GM12878 (cell line): ENCODE results near the gene EPX. TPM values are rescaled to one million over a fixed set of nuclear protein-coding genes. Genes with fewer than 3 reads are reported as not detected.

Experiments
- ATAC-seq: fragments of 200-7000 bp; cut with Tn5 transposase; 3 replicates; pipeline ENCODE4 v1.9.1; 2020; ENCODE audit warnings: mild to moderate bottlenecking, moderate library complexity
- BruUV-seq: library from RNA; stranded (reverse); fragments of 400-500 nt; replicated peaks from 2 replicates; lab custom pipeline; 2021; lab: Mats Ljungman, UMichigan
- CTCF ChIA-PET: fragments of 300-600 bp; sonication (Branson Sonifier 250); formaldehyde crosslinking; extraction: SDS; loops from one replicate; lab custom pipeline; 2021; ENCODE audit warnings: inconsistent platforms; lab: Yijun Ruan, JAX
- POLR2A ChIA-PET: fragments of 350-600 bp; formaldehyde crosslinking; extraction: SDS; loops from one replicate; lab custom pipeline; 2021; ENCODE audit warnings: inconsistent platforms; lab: Charles Lee
- RAD21 ChIA-PET: fragments of 300-600 bp; sonication (Branson Sonifier 250); formaldehyde crosslinking; loops from one replicate; lab custom pipeline; 2023; ENCODE audit warnings: antibody characterized with exemption; ENCODE audit not compliant: unreplicated experiment; lab: Charles Lee
- SMC1A ChIA-PET: fragments of 300-600 bp; sonication (Branson Sonifier 250); formaldehyde crosslinking; loops from one replicate; lab custom pipeline; 2023; ENCODE audit not compliant: unreplicated experiment, uncharacterized antibody; lab: Charles Lee
- DNase-seq: peaks from one replicate; pipeline ENCODE4 v3.0.0-alpha.2; 2011; ENCODE audit warnings: low read depth, low spot score
- FAIRE-seq: peaks from 3 replicates; lab custom pipeline; 2011; peaks lifted over from hg19 to GRCh38; lab: Jason Lieb, UNC
- H2AFZ ChIP-seq: 2 replicates; pipeline ENCODE4 v1.6.0; 2011; ENCODE audit warnings: low read depth, low read length, control low read depth; ENCODE audit not compliant: control insufficient read depth
- H3K27ac ChIP-seq: 2 replicates; pipeline ENCODE4 v1.5.1; 2011; ENCODE audit warnings: control low read depth; ENCODE audit not compliant: control insufficient read depth, insufficient read depth
- H3K27me3 ChIP-seq, 2 experiments: replicated peaks in 1 of 2; 2 replicates each; pipeline versions ENCODE4 v1.6.0 to v1.6.1; 2011; ENCODE audit warnings: low read length in 1 of 2; ENCODE audit not compliant: control insufficient read depth in 2 of 2, insufficient read depth in 2 of 2
- H3K36me3 ChIP-seq, 2 experiments: 2 replicates each; pipeline ENCODE4 v1.5.1; 2011; ENCODE audit warnings: low read length in 1 of 2; ENCODE audit not compliant: control insufficient read depth in 2 of 2, insufficient read depth in 2 of 2
- H3K4me1 ChIP-seq: 2 replicates; pipeline ENCODE4 v1.6.1; 2011; ENCODE audit warnings: mild to moderate bottlenecking, low read length, moderate library complexity, mixed read lengths; ENCODE audit not compliant: control insufficient read depth, insufficient read depth
- H3K4me2 ChIP-seq: 2 replicates; pipeline ENCODE4 v1.6.0; 2011; ENCODE audit warnings: control low read depth; ENCODE audit not compliant: control insufficient read depth, insufficient read depth
- H3K4me3 ChIP-seq: fragments of 200-600 bp; sonication (generic); 2 replicates; pipeline ENCODE4 v1.5.1; 2016
- H3K79me2 ChIP-seq: 2 replicates; pipeline ENCODE4 v1.6.0; 2011; ENCODE audit warnings: low read length; ENCODE audit not compliant: control insufficient read depth, insufficient read depth
- H3K9ac ChIP-seq: 2 replicates; pipeline ENCODE4 v1.8.0; 2011; ENCODE audit warnings: low read length, control low read depth, mixed read lengths; ENCODE audit not compliant: control insufficient read depth, insufficient read depth
- H3K9me3 ChIP-seq: replicated peaks from 3 replicates; pipeline ENCODE4 v1.5.1; 2011; ENCODE audit warnings: mild to moderate bottlenecking, low read length; ENCODE audit not compliant: control insufficient read depth, insufficient read depth
- H4K20me1 ChIP-seq: 2 replicates; pipeline ENCODE4 v1.6.0; 2011; ENCODE audit not compliant: control insufficient read depth, insufficient read depth
- CBX3 ChIP-seq: fragments of 200-600 bp; sonication (generic); IDR thresholded peaks from 2 replicates; pipeline ENCODE4 v1.6.1; 2016; ENCODE audit warnings: low read depth, borderline replicate concordance
- CEBPB ChIP-seq, 2 experiments: fragments of 150-350 bp in 1 of 2; IDR thresholded peaks; 2 replicates each; pipeline ENCODE4 v1.6.1; 2012 to 2014; ENCODE audit warnings: low read depth in 2 of 2, low read length in 2 of 2, borderline replicate concordance in 1 of 2, inconsistent platforms in 1 of 2
- E2F8 ChIP-seq: fragments of 450-650 bp; IDR thresholded peaks from 2 replicates; pipeline ENCODE4 v1.6.1; 2018; ENCODE audit warnings: mild to moderate bottlenecking, low read depth, moderate library complexity; ENCODE audit not compliant: partially characterized antibody
- ESRRA ChIP-seq: IDR thresholded peaks from 2 replicates; pipeline ENCODE4 v1.6.1; 2012; ENCODE audit warnings: mild to moderate bottlenecking, low read length, improper control_type of control experiment
- HCFC1 ChIP-seq: fragments of 150-350 bp; IDR thresholded peaks from 2 replicates; pipeline ENCODE4 v1.6.1; 2014; ENCODE audit warnings: low read length
- HSF1 ChIP-seq: fragments of 150-350 bp; IDR thresholded peaks from 2 replicates; pipeline ENCODE4 v1.6.1; 2014; ENCODE audit warnings: mild to moderate bottlenecking, low read depth, low read length
- IRF4 ChIP-seq: IDR thresholded peaks from 2 replicates; pipeline ENCODE4 v1.6.1; 2011; ENCODE audit warnings: low read depth, low read length
- MYC ChIP-seq: IDR thresholded peaks from 2 replicates; pipeline ENCODE4 v1.6.1; 2011; ENCODE audit warnings: mild to moderate bottlenecking, low read length, moderate library complexity, inconsistent platforms; ENCODE audit not compliant: insufficient read depth, insufficient replicate concordance, insufficient read length, severe bottlenecking
- NBN ChIP-seq: fragments of 450-650 bp; IDR thresholded peaks from 2 replicates; pipeline ENCODE4 v1.6.1; 2016
- RELB ChIP-seq: fragments of 450-650 bp; IDR thresholded peaks from 2 replicates; pipeline ENCODE4 v1.6.1; 2017; ENCODE audit warnings: low read depth, mild to moderate bottlenecking, moderate library complexity
- SP1 ChIP-seq: IDR thresholded peaks from one replicate; pipeline ENCODE4 v1.6.1; 2011; ENCODE audit warnings: low read depth, low read length
- SREBF2 ChIP-seq: IDR thresholded peaks from 2 replicates; pipeline ENCODE4 v1.6.1; 2012; ENCODE audit warnings: mild to moderate bottlenecking, low read length
- TCF7 ChIP-seq: IDR thresholded peaks from 2 replicates; pipeline ENCODE4 v1.6.1; 2014; ENCODE audit warnings: antibody characterized with exemption, borderline replicate concordance
- USF1 ChIP-seq: IDR thresholded peaks from 2 replicates; pipeline ENCODE4 v1.6.1; 2011; ENCODE audit warnings: borderline replicate concordance, low read depth, mild to moderate bottlenecking, moderate library complexity, mixed read lengths, low read length; ENCODE audit not compliant: insufficient read depth; ENCODE audit errors: extremely low read length
- YY1 ChIP-seq: IDR thresholded peaks from 2 replicates; pipeline ENCODE4 v1.6.1; 2011; ENCODE audit warnings: low read depth, mild to moderate bottlenecking, low read length
- ZNF217 ChIP-seq: fragments of 450-650 bp; IDR thresholded peaks from 2 replicates; pipeline ENCODE4 v1.6.1; 2017; ENCODE audit warnings: antibody characterized with exemption, mild to moderate bottlenecking
- ZSCAN29 ChIP-seq: fragments of 450-650 bp; IDR thresholded peaks from 2 replicates; pipeline ENCODE4 v1.6.1; 2017; ENCODE audit warnings: mild to moderate bottlenecking, moderate library complexity
- WGBS: methylation state at CpG from one replicate; pipeline ENCODE4 v1.1.6; 2016; ENCODE audit warnings: low lambda C conversion rate; ENCODE audit not compliant: insufficient replicate concordance, insufficient coverage; ENCODE audit errors: missing lambda C conversion rate; 5-methylcytosine and 5-hydroxymethylcytosine counted together
- in situ Hi-C: fragments of 300-500 bp; cut with MboI; formaldehyde crosslinking; loops from 9 replicates; pipeline ENCODE4 v1.14.3; 2018; ENCODE audit warnings: mixed read lengths
- intact Hi-C: fragments of 100-400 bp; cut with micrococcal nuclease; formaldehyde crosslinking; loops from one replicate; pipeline ENCODE4 v1.14.2; 2022; ENCODE audit not compliant: unreplicated experiment
- polyA plus RNA-seq, 11 experiments: library from polyadenylated mRNA; depleted of rRNA in 4 of 11; unstranded in 6 of 11; stranded (reverse) in 5 of 11; fragments of >200 nt; fragmentation: Nextera tagmentation in 4 of 11; fragmentation: Illumina TruSeq in 1 of 11; extraction: Ambion mirVana in 4 of 11; extraction: Trizol in 1 of 11; gene quantifications; 1 replicate in 1 of 11; 2 replicates in 10 of 11; pipeline versions ENCODE4 v1.2.1 to v1.2.3, GENCODE V29; 2011 to 2016; ENCODE audit warnings: inconsistent platforms in 2 of 11, missing spikeins in 2 of 11, low read depth in 1 of 11
- total RNA-seq, 4 experiments: library from RNA; depleted of rRNA in 3 of 4; stranded (reverse); fragments of >200 nt in 3 of 4; fragmentation: Illumina TruSeq in 1 of 4; extraction: Trizol in 1 of 4; gene quantifications; 2 replicates each; pipeline versions ENCODE4 v1.2.1 to v1.2.3, GENCODE V29; 2013 to 2021

Gene EPX
- total and polyA plus RNA-seq, 10 of the 15 experiments (the other 5 are each of a cell fraction or from before 2014, with no cell fraction given) = 0.03 TPM; not detected in 9

GRCh38 chr17:58196610-58197009 lies 4.1 kb downstream of the EPX start:
- Histone ChIP-seq H3K27me3 (peaks cover 0 to 4% of the 10 kb centered on the region in 2 experiments; a peak in 2 of 4 replicates), H3K36me3 (no peaks in the 10 kb centered on the region), H3K4me3 (no peak overlapping the region), H3K4me2 (no peak overlapping the region), H3K9me3 (no peaks in the 10 kb centered on the region), H3K9ac (no peak overlapping the region), H2AFZ (no peak overlapping the region), H4K20me1 (no peaks in the 10 kb centered on the region), H3K79me2 (no peaks in the 10 kb centered on the region), H3K4me1 (peaks cover 3% of the 10 kb centered on the region), H3K27ac (no peak overlapping the region)
- ChIA-PET POLR2A (interaction anchor here (0.6 kb wide), 1 partner anchor 154 kb away, joined by 7 read pairs; no protein-coding TSS in a partner anchor), SMC1A (no interaction called here), RAD21 (no interaction called here), CTCF (no interaction called here)
- 60% methylated on average over 7 of the region's 7 CpGs for WGBS
- DNase-seq (no peak), FAIRE-seq (no peak), ATAC-seq (no peak)
- in situ Hi-C loops (no loop called here), intact Hi-C loops (no loop called here)
- BruUV-seq = no TSS peak
- TF ChIP-seq ESRRA (no peak), ZSCAN29 (no peak), SP1 (no peak), MYC (no peak), SREBF2 (no peak), ZNF217 (no peak), YY1 (no peak), USF1 (no peak), CBX3 (no peak), CEBPB (IDR thresholded peaks at IDR 0.05; ENCODE audit: borderline replicate concordance in 1 of 2, low read depth in 2 of 2, low read length in 2 of 2) (no peak), HSF1 (no peak), E2F8 (no peak), TCF7 (no peak), HCFC1 (no peak), IRF4 (no peak), NBN (no peak), RELB (no peak)
